SU-DHL-6 (cell line): ENCODE data around the gene KHDRBS1.

Experiments used
- H2AFZ ChIP-seq: fragments of 200-600 bp; sonication (generic); 2 replicates; pipeline ENCODE4 v1.6.1; 2014; ENCODE audit warnings: low read depth, mild to moderate bottlenecking, moderate library complexity, mixed read lengths, antibody characterized with exemption, low read length; ENCODE audit not compliant: severe bottlenecking
- H3F3A ChIP-seq: fragments of 200-600 bp; shearing (Covaris generic); 2 replicates; pipeline ENCODE4 v1.6.0; 2016; ENCODE audit warnings: antibody characterized with exemption, mild to moderate bottlenecking; ENCODE audit not compliant: insufficient read depth
- H3K27ac ChIP-seq: fragments of 200-600 bp; sonication (generic); 2 replicates; pipeline ENCODE4 v1.5.1; 2016; ENCODE audit warnings: low read depth, mild to moderate bottlenecking, low read length, moderate library complexity, mixed read lengths
- H3K27me3 ChIP-seq: fragments of 200-600 bp; sonication (generic), shearing (Covaris generic); 2 replicates; pipeline ENCODE4 v1.6.0; 2014; ENCODE audit warnings: mild to moderate bottlenecking, low read length
- H3K36me3 ChIP-seq: fragments of 200-600 bp; sonication (generic); 2 replicates; pipeline ENCODE4 v1.6.1; 2014; ENCODE audit warnings: mild to moderate bottlenecking, low read length, mixed read lengths
- H3K4me2 ChIP-seq: fragments of 300-600, 200-600 bp; shearing (Covaris generic), sonication (generic); 2 replicates; pipeline ENCODE4 v1.6.0; 2014; ENCODE audit warnings: low read length, low read depth, mild to moderate bottlenecking; ENCODE audit not compliant: poor library complexity, severe bottlenecking
- H3K4me3 ChIP-seq: fragments of 200-600 bp; sonication (generic); 2 replicates; pipeline ENCODE4 v1.5.1; 2014; ENCODE audit warnings: antibody characterized with exemption, low read length, mild to moderate bottlenecking, mixed read lengths; ENCODE audit not compliant: insufficient read depth, poor library complexity, severe bottlenecking
- H3K79me2 ChIP-seq: fragments of 200-600 bp; sonication (generic); 2 replicates; pipeline ENCODE4 v1.6.1; 2014; ENCODE audit warnings: mild to moderate bottlenecking, low read length, moderate library complexity; ENCODE audit not compliant: insufficient read depth
- H3K9ac ChIP-seq: fragments of 200-600 bp; sonication (generic); 2 replicates; pipeline ENCODE4 v1.7.0; 2014; ENCODE audit warnings: mild to moderate bottlenecking, low read length
- H3K9me2 ChIP-seq: fragments of 200-600 bp; sonication (generic); replicated peaks from 2 replicates; pipeline ENCODE4 v1.6.1; 2014; ENCODE audit warnings: low read length; ENCODE audit not compliant: insufficient read depth
- H3K9me3 ChIP-seq: fragments of 200-600 bp; sonication (generic); 2 replicates; pipeline ENCODE4 v1.6.1; 2014; ENCODE audit warnings: low read length, mixed read lengths; ENCODE audit not compliant: insufficient read depth
- H4K20me1 ChIP-seq: fragments of 200-600 bp; sonication (generic); 2 replicates; pipeline ENCODE4 v1.6.1; 2014; ENCODE audit warnings: low read depth, mild to moderate bottlenecking, antibody characterized with exemption, low read length, moderate library complexity, mixed read lengths
- CTCF ChIP-seq: fragments of 200-600 bp; sonication (generic); IDR thresholded peaks from one replicate; pipeline ENCODE4 v1.5.1; 2017; ENCODE audit warnings: antibody characterized with exemption, mild to moderate bottlenecking, low read length, moderate library complexity; ENCODE audit not compliant: insufficient read depth, poor library complexity, severe bottlenecking
- EZH2phosphoT487 ChIP-seq: fragments of 200-600 bp; sonication (generic), shearing (Covaris generic); conservative IDR thresholded peaks from 2 replicates; pipeline ENCODE4 v1.6.1; 2018; ENCODE audit warnings: mild to moderate bottlenecking, antibody characterized with exemption, low read length, moderate library complexity, mixed read lengths

The KHDRBS1 gene

GRCh38 chr1:31981456-31981839, 32.2 kb upstream of the KHDRBS1 start:
- Histone ChIP-seq H3K36me3 (no peaks in the 10 kb centered on the region), H3K9ac (peak overlapping the region; percentile 16), H3K27me3 (no peaks in the 10 kb centered on the region), H3K4me3 (no peak overlapping the region), H3K9me2 (no peaks in the 10 kb centered on the region), H3K79me2 (no peaks in the 10 kb centered on the region), H2AFZ (peak overlapping the region; percentile 9), H3K4me2 (peak overlapping the region; percentile 35), H3F3A (peaks cover 40% of the 10 kb centered on the region), H3K27ac (peak overlapping the region; percentile 98), H3K9me3 (no peaks in the 10 kb centered on the region), H4K20me1 (no peaks in the 10 kb centered on the region)
- TF ChIP-seq EZH2phosphoT487 (no peak), CTCF (no peak)

- no peaks in the 10 kb centered on the region for H3K27me3 ChIP-seq
- no peaks in the 10 kb centered on the region for H3K9me2 ChIP-seq
- H3K27ac ChIP-seq = peak overlapping the region; percentile 98
- peaks cover 40% of the 10 kb centered on the region for H3F3A ChIP-seq
- no peaks in the 10 kb centered on the region for H3K9me3 ChIP-seq
- no peaks in the 10 kb centered on the region for H3K79me2 ChIP-seq
- peak overlapping the region; percentile 35 for H3K4me2 ChIP-seq
- H4K20me1 ChIP-seq = no peaks in the 10 kb centered on the region
- H3K36me3 ChIP-seq = no peaks in the 10 kb centered on the region
- H3K4me3 ChIP-seq = no peak overlapping the region
- TF ChIP-seq EZH2phosphoT487 = no peak
- TF ChIP-seq CTCF = no peak
- peak overlapping the region; percentile 9 for H2AFZ ChIP-seq
- H3K9ac ChIP-seq = peak overlapping the region; percentile 16
Measured at GRCh38 chr1:31981972-31982371, 31.7 kb upstream of the KHDRBS1 start.

GRCh38 chr1:31984419-31985347, 29.0 kb upstream of the KHDRBS1 start:
- no peak for TF ChIP-seq EZH2phosphoT487
- no peak for TF ChIP-seq CTCF
- Histone ChIP-seq H3K9ac (peak overlapping the region; percentile 59), H3K27ac (peak overlapping the region; percentile 98), H3K4me3 (peak overlapping the region; percentile 38), H3K9me2 (no peaks in the 10 kb centered on the region), H3F3A (peaks cover 41% of the 10 kb centered on the region), H3K27me3 (no peaks in the 10 kb centered on the region), H4K20me1 (no peaks in the 10 kb centered on the region), H2AFZ (peak overlapping the region; percentile 36), H3K79me2 (no peaks in the 10 kb centered on the region), H3K9me3 (no peaks in the 10 kb centered on the region), H3K4me2 (peak overlapping the region; percentile 96), H3K36me3 (no peaks in the 10 kb centered on the region)
